Measurements from ENCODE around the gene PASD1. TPM values are rescaled to one million over a fixed set of nuclear protein-coding genes. Genes with fewer than 3 reads are reported as not detected.

PASD1 gene
- total RNA-seq, 1 donor from 2014 or later = not detected

DNA sequence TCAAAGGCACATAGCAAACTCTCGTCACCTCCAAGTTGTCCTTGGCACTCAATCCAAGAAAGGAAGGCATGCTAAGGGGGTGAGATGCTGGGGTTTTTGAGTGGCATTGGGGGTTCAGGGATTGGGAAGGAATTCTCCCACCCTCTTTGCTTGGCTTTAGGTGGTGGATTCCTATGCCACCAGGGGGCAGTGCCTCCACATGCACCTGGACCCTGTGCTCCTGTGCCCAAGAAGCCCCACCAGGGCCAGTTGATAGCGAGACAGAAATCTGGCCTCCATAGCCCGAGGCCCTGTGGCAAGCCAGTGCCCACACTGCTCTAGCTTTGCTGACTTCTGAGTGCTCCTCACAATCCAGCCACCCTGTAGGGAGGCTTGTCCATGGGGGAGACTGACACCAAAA lies 150.4 kb downstream of the PASD1 start:
- no peak overlapping the region for H3K27ac Mint-ChIP-seq (ENCODE audit: unreplicated experiment)
- no peak overlapping the region for H3K4me3 Mint-ChIP-seq (ENCODE audit: unreplicated experiment)
- H3K27me3 Mint-ChIP-seq (ENCODE audit: low read depth) = no peaks in the 10 kb centered on the region
- TF ChIP-seq CTCF (IDR thresholded peaks at IDR 0.05) = peak; percentile 36
- no peak for DNase-seq (ENCODE audit: low spot score)
- H3K9me3 Mint-ChIP-seq (ENCODE audit: low read depth) = peaks cover 8% of the 10 kb centered on the region
- no peaks in the 10 kb centered on the region for H3K4me1 Mint-ChIP-seq (ENCODE audit: low read depth)
- H3K36me3 Mint-ChIP-seq (ENCODE audit: low read depth) = no peaks in the 10 kb centered on the region

DNA sequence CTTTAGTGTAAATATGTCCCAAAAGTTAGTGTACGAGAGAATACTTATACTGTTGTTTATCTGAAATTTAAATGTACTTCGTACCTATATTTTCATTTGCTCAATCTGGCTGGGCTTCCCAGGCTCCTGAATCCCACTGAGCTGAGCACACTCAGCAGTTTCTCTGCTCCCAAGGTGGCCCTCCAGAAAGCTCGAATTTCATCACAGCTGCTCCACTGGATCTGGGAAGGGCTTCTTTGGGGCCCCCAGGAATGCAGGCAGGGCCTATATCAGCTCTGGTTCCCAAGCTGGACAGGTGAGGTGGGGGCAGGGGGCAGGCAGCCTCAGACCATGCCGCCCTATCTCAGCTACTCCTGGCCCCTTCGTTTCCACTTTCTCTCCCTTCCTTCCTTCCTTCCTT lies 150.9 kb downstream of the PASD1 start:
- no peaks in the 10 kb centered on the region for H3K36me3 Mint-ChIP-seq (ENCODE audit: low read depth)
- H3K9me3 Mint-ChIP-seq (ENCODE audit: low read depth) = peaks cover 8% of the 10 kb centered on the region
- TF ChIP-seq CTCF (IDR thresholded peaks at IDR 0.05) = no peak
- no peak overlapping the region for H3K27ac Mint-ChIP-seq (ENCODE audit: unreplicated experiment)
- H3K4me3 Mint-ChIP-seq (ENCODE audit: unreplicated experiment) = no peak overlapping the region
- no peaks in the 10 kb centered on the region for H3K4me1 Mint-ChIP-seq (ENCODE audit: low read depth)
- no peaks in the 10 kb centered on the region for H3K27me3 Mint-ChIP-seq (ENCODE audit: low read depth)
- no peak for DNase-seq (ENCODE audit: low spot score)

DNA sequence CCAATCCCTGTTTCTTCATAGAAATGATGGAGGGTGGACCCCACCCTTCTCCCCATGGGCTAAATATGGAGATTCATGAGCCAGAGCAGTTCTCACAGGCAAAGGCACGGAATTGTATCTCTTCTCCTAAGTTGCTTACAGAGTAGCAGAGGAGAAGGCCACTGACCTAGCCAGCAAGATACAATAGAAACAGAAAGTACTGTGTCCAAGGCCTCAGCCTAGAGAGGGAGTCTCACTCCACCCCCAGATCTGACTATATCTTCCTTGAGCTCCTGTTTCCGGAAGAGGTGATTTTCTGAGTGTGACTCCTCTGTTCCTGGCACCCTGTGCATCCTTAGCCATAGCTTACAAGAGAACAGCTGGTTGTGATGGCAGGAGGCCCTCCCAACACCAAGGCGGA lies 152.3 kb downstream of the PASD1 start, which contains the start of gene FATE1:
Gene FATE1 (plus strand): TSS at position 284 of the 400 bp plus-strand sequence. CDS start 85 bp downstream, at position 369.
- H3K4me1 Mint-ChIP-seq (ENCODE audit: low read depth) = no peaks in the 10 kb centered on the region
- H3K9me3 Mint-ChIP-seq (ENCODE audit: low read depth) = peaks cover 12% of the 10 kb centered on the region
- no peaks in the 10 kb centered on the region for H3K27me3 Mint-ChIP-seq (ENCODE audit: low read depth)
- DNase-seq (ENCODE audit: low spot score) = no peak
- TF ChIP-seq CTCF (IDR thresholded peaks at IDR 0.05) = no peak
- no peak within 1 kb of the TSS for H3K4me3 Mint-ChIP-seq (ENCODE audit: unreplicated experiment)
- no peak within 1 kb of the TSS for H3K27ac Mint-ChIP-seq (ENCODE audit: unreplicated experiment)
- H3K36me3 Mint-ChIP-seq (ENCODE audit: low read depth) = no peaks in the 10 kb centered on the region

GRCh38 chrX:151722241-151722846 lies 158.9 kb downstream of the PASD1 start:
- no peaks in the 10 kb centered on the region for H3K27me3 Mint-ChIP-seq (ENCODE audit: low read depth)
- no peak for DNase-seq (ENCODE audit: low spot score)
- H3K4me3 Mint-ChIP-seq (ENCODE audit: unreplicated experiment) = no peak overlapping the region
- no peaks in the 10 kb centered on the region for H3K36me3 Mint-ChIP-seq (ENCODE audit: low read depth)
- H3K9me3 Mint-ChIP-seq (ENCODE audit: low read depth) = peaks cover 12% of the 10 kb centered on the region
- peak; percentile 22 for TF ChIP-seq CTCF (IDR thresholded peaks at IDR 0.05)
- no peak overlapping the region for H3K27ac Mint-ChIP-seq (ENCODE audit: unreplicated experiment)
- H3K4me1 Mint-ChIP-seq (ENCODE audit: low read depth) = no peaks in the 10 kb centered on the region

DNA sequence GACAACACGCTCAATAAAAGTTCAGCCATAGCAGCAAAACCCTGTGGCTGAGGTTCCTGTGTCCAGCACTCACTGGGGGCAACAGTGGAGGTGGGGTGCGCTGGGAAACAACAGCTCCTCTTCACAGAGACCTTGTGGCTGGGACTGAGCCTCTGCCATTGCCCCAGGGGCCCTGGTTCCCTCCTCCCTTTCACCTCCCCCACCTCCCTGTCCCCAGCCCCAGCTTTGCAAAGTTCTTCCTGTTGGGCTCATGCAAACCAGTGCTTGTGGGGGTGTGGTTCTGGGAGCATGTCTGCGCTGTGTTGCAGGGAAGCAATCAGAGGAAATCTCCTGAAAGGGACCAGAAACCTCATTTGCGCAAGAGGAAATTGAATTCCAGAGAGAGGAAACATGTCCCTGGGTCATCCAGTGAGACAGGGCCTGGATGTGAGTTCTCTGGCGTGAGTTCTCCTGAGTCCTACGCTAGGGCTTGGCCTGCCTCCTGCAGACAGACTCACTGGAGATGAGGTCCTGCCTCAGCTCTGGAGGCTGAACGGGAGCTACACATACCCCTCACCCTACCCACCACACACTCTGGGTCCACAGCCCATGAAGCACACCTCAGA lies 159.8 kb downstream of the PASD1 start:
- no peaks in the 10 kb centered on the region for H3K36me3 Mint-ChIP-seq (ENCODE audit: low read depth)
- H3K27me3 Mint-ChIP-seq (ENCODE audit: low read depth) = no peaks in the 10 kb centered on the region
- DNase-seq (ENCODE audit: low spot score) = no peak
- H3K4me3 Mint-ChIP-seq (ENCODE audit: unreplicated experiment) = no peak overlapping the region
- H3K9me3 Mint-ChIP-seq (ENCODE audit: low read depth) = peaks cover 14% of the 10 kb centered on the region
- no peak overlapping the region for H3K27ac Mint-ChIP-seq (ENCODE audit: unreplicated experiment)
- TF ChIP-seq CTCF (IDR thresholded peaks at IDR 0.05) = no peak
- no peaks in the 10 kb centered on the region for H3K4me1 Mint-ChIP-seq (ENCODE audit: low read depth)
